HG02840 (cell line): Measurements from ENCODE around the gene AHNAK2.
"Not testable (repeated sequence)": the region's sequence is repeated elsewhere in the genome, so short reads cannot be mapped to it uniquely, and the experiment has no call there.

Experiments used
- ATAC-seq: cut with Tn5 transposase; IDR thresholded peaks from one replicate; pipeline ENCODE4 v1.9.1; 2021; ENCODE audit warnings: mild to moderate bottlenecking, moderate library complexity, moderate number of reproducible peaks; ENCODE audit not compliant: unreplicated experiment, low FRiP score

The AHNAK2 gene

DNA sequence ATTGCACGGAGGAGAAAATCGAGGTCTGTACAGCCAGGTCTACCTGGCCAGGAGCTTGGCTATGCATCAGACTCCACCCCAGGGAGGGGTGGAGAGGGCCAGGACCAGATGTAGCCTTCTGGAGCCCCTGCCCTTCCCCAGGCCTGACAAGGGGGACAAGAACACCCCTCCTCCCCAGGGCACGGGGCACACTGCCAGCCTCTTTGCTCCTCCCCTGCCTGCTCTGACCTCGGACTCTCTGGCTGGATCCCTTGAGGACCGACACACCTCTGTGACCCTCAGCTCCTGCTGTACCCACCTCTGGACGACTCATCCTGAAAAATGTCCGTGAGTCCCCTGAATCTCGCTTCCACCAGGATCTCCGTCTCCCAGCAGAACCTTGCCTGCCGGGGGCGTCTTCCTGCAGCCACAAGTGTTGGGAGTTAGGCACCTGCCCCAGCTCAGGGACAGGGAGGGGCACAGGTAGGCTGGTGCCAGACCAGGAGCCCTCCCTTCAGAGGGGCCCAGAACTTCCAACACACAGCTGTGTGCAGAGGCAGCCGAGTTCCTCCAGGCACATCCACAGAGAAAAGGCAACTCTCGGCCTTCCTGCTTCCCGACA is 21.8 kb downstream of the AHNAK2 start:
- ATAC-seq: no peak

DNA sequence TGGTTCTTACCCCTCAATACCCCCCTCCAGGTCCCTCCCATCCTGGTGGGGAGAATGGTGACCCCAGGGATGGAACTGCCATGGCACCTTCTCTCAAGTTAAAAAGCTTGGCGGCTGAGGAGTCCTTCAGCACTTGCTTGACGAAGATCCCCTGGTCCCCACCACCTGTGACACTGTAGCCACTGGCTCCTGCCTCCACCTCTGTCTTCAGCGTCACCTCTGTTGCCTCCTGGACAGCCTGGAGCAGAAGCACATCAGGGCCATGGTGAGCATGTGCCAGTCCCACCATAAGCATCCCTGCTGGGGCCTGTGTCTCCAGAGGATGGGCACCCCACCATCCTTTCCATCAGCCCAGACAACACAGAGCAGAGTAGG is 22.8 kb downstream of the AHNAK2 start:
- no peak for ATAC-seq

DNA sequence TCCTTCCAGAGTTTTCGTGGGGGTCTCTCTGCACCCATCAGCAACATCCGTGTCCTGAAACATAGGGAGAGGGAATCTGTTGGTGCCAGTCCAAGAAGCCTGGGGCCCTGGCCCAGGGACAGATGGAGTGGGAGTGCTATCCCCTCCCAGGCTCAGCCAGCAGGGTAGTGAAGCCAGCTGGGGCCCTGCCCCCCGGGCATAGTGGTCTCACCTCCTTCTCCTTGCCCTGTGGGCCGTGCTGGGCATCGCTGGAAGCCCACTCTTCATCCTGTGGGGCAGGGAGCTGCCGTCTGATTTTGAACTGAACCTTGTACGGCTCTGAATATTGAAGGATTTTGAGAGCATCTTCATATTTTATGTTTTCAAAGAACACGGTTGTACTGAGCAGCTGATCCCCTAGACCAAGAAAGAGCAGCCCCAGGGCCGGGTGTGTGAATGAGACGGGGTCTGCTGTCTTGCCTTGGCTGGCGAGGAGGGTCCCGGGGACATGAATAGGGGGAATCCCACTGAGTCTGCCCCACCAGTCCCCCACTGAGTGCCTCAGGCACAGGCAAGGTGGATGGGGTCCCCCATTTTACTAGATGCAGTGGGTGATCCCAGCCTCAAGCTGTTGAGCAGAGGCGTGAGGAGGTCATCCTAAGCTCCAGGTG is 23.3 kb downstream of the AHNAK2 start:
- ATAC-seq: no peak

DNA sequence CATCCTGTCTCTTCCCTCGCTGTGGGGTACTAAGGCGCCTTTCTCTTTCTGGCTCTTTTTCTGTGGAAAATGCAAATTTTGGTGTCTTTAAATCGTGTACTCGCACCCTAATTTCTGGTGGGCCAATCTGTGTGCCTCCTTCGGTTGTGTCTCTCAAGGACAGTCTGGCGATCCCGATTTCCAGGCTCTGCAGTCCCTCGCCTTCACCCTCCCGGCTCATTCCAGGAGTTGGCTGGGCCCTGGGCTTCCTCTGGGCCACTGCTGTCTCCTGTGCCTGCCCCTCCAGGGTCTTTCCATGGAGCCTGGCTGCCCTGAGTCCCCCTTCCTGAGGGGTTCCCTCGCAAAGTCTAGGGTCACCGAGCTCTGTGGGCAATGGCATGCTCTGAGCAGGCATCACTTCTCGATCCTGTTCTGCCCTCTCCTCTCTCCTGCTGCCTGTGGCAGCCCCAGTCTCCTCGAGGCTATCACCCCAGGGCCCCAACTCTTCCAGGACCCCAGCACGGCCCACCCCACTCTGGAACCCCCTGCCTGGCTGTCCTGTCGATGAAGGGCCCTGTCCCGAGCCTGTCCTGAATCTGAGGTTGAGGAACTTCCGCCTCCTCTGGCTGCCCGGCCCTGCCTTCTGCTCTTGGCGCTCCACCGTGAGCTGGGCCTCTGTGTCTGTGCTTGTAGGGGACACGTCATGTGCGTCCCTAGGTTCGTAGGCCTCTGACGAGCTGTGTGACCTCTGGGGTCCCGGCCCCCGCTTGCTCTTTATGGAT is 24.1 kb downstream of the AHNAK2 start:
- ATAC-seq: no peak

DNA sequence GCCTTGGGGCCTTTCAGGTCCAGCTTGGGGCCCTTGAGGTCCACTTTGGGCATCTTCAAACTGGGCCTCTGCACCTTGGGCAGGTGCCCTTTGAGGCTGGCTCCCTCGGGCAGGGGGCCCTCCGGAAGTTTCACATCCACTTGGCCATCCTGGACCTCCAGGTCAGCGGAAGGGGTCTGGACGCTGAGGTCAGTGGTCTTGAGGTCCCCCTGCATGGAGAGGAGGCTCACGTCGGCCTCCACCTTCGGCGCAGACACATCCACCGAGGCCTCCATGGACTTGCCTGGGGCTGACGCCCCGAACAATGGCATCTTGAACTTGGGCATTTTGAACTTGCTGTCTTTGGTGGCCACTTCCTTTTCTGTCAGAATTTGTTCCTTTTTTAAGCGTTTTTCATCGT is 25.1 kb downstream of the AHNAK2 start:
- no peak for ATAC-seq

DNA sequence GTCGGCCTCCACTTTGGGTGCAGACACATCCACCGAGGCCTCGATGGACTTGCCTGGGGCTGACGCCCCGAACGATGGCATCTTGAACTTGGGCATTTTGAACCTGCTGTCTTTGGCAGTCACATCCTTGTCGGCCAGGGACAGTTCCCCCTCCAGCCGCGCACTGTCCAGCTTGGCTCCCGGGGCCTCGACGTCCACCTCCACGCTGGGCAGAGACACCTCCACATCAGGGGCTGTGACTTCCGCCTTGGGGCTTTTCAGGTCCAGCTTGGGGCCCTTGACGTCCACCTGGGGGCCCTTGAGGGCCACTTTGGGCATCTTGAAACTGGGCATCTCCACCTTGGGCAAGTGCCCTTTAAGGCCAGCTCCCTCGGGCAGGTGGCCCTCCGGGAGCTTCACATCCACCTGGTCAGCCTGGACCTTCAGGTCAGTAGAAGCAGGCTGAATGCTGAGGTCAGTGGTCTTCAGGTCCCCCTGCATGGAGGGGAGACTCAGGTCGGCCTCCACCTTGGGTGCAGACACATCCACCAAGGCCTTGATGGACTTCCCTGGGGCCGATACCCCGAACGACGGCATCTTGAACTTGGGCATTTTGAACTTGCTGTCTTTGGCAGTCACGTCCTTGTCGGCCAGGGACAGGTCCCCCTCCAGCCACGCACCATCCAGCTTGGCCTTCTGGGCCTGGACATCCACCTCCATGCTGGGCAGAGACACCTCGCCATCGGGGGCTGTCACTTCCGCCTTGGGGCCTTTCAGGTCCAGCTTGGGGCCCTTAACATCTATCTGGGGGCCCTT is 26.1 kb downstream of the AHNAK2 start:
- not testable (repeated sequence) for ATAC-seq

DNA sequence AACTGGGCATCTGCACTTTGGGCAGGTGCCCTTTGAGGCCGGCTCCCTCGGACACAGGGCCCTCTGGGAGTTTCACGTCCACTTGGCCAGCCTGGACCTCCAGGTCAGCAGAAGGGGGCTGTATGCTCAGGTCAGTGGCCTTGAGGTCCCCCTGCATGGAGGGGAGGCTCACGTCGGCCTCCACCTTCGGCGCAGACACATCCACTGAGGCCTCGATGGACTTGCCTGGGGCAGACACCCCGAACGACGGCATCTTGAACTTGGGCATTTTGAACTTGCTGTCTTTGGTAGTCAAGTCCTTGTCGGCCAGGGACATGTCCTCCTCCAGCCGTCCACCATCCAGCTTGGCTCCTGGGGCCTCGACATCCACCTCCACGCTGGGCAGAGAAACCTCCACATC is 27.5 kb downstream of the AHNAK2 start:
- ATAC-seq: not testable (repeated sequence)

DNA sequence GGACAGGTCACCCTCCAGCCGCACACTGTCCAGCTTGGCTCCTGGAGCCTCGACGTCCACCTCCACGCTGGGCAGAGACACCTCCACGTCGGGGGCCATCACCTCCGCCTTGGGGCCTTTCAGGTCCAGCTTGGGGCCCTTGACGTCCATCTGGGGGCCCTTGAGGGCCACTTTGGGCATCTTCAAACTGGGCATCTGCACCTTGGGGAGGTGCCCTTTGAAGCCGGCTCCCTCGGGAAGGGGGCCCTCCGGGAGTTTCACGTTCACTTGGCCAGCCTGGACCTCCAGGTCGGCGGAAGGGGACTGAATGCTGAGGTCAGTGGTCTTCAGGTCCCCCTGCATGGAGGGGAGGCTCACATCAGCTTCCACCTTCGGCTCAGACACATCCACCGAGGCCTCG is 28.2 kb downstream of the AHNAK2 start:
- no peak for ATAC-seq

DNA sequence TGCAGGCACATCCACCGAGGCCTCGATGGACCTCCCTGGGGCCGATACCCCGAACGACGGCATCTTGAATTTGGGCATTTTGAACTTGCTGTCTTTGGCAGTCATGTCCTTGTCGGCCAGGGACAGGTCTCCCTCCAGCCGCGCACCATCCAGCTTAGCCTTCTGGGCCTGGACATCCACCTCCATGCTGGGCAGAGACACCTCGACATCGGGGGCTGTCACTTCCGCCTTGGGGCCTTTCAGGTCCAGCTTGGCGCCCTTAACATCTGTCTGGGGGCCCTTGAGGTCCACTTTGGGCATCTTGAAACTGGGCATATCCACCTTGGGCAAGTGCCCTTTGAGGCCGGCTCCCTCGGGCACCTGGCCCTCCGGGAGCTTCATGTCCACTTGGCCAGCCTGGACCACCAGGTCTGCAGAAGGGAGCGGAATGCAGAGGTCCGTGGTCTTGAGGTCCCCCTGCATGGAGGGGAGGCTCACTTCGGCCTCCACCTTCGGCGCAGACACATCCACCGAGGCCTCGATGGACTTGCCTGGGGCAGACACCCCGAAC is 28.7 kb downstream of the AHNAK2 start:
- not testable (repeated sequence) for ATAC-seq

DNA sequence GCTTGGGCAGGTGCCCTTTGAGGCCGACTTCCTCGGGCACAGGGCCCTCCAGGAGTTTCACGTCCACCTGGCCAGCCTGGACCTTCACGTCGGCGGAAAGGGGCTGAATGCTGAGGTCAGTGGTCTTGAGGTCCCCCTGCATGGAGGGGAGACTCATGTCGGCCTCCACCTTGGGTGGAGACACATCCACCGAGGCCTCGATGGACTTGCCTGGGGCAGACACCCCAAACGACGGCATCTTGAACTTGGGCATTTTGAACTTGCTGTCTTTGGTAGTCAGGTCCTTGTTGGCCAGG is 29.5 kb downstream of the AHNAK2 start:
- ATAC-seq: no peak

DNA sequence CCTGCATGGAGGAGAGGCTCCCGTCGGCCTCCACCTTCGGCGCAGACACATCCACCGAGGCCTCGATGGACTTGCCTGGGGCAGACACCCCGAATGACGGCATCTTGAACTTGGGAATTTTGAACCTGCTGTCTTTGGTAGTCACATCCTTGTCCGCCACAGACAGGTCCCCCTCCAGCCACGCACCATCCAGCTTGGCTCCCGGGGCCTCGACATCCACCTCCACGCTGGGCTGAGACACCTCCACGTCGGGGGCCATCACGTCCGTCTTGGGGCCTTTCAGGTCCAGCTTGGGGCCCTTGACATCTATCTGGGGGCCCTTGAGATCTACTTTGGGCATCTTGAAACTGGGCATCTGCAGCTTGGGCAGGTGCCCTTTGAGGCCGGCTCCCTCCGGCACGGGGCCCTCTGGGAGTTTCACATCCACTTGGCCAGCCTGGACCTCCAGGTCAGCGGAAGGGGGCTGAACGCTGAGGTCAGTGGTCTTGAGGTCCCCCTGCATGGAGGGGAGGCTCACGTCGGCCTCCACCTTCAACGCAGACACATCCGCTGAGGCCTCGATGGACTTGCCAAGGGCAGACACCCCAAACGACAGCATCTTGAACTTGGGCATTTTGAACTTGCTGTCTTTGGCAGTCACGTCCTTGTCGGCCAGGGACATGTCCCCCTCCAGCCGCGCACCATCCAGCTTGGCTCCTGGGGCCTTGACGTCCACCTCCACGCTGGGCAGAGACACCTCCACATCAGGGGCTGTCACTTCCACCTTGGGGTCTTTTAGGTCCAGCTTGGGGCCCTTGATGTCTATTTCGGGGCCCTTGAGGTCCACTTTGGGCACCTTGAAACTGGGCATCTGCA is 30.1 kb downstream of the AHNAK2 start:
- ATAC-seq: not testable (repeated sequence)

DNA sequence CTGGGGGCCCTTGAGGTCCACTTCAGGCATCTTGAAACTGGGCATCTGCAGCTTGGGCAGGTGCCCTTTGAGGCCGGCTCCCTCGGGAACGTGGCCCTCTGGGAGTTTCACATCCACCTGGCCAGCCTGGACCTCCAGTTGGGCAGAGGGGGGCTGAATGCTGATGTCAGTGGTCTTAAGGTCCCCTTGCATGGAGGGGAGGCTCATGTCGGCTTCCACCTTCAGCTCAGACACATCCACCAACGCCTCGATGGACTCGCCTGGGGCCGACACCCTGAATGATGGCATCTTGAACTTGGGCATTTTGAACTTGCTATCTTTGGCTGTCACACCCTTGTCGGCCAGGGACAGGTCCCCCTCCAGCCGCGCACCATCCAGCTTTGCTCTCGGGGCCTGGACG is 31.0 kb downstream of the AHNAK2 start:
- not testable (repeated sequence) for ATAC-seq

DNA sequence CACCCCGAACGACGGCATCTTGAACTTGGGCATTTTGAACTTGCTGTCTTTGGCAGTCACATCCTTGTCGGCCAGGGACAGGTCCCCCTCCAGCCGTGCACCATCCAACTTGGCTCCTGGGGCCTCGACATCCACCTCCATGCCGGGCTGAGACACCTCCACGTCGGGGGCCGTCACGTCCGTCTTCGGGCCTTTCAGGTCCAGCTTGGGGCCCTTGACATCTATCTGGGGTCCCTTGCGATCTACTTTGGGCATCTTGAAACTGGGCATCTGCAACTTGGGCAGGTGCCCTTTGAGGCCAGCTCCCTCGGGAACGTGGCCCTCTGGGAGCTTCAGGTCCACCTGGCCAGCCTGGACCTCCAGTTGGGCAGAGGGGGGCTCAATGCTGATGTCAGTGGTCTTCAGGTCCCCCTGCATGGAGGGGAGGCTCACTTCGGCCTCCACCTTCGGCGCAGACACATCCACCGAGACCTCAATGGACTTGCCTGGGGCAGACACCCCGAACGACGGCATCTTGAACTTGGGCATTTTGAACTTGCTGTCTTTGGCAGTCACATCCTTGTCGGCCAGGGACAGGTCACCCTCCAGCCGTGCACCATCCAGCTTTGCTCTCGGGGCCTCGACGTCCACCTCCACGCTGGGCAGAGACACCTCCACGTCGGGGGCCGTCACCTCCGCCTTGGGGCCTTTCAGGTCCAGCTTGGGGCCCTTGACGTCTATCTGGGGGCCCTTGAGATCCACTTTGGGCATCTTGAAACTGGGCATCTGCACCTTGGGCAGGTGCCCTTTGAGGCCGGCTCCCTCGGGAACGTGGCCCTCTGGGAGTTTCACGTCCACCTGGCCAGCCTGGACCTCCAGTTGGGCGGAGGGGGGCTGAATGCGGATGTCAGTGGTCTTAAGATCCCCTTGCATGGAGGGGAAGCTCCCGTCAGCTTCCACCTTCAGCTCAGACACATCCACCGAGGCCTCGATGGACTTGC is 31.9 kb downstream of the AHNAK2 start:
- ATAC-seq: not testable (repeated sequence)

DNA sequence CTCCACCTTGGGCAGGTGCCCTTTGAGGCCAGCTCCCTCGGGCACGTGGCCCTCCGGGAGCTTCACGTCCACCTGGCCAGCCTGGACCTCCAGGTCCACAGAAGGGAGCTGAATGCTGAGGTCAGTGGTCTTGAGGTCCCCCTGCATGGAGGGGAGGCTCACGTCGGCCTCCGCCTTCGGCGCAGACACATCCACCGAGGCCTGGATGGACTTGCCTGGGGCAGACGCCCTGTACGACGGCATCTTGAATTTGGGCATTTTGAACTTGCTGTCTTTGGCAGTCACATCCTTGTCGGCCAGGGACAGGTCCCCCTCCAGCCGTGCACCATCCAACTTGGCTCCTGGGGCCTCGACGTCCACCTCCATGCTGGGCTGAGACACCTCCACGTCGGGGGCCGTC is 32.9 kb downstream of the AHNAK2 start:
- not testable (repeated sequence) for ATAC-seq

DNA sequence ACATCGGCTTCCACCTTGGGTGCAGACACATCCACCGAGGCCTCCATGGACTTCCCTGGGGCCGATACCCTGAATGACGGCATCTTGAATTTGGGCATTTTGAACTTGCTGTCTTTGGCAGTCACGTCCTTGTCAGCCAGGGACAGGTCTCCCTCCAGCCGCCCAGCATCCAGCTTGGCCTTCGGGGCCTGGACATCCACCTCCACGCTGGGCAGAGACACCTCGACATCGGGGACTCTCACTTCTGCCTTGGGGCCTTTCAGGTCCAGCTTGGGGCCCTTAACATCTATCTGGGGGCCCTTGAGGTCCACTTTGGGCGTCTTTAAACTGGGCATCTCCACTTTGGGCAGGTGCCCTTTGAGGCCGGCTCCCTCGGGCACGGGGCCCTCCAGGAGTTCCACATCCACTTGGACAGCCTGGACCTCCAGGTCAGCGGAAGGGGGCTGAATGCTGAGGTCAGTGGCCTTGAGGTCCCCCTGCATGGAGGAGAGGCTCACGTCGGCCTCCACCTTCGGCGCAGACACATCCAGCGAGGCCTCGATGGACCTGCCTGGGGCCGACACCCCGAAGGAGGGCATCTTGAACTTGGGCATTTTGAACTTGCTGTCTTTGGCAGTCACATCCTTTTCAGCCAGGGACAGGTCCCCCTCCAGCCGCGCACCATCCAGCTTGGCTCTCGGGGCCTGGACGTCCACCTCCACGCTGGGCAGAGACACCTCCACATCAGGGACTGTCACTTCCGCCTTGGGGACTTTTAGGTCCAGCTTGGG is 33.6 kb downstream of the AHNAK2 start:
- not testable (repeated sequence) for ATAC-seq

DNA sequence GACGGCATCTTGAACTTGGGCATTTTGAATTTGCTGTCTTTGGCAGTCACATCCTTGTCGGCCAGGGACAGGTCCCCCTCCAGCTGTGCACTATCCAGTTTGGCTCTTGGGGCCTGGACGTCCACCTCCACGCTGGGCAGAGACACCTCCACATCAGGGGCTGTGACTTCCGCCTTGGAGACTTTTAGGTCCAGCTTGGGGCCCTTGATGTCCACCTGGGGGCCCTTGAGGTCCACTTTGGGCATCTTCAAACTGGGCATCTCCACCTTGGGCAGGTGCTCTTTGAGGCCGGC is 34.2 kb downstream of the AHNAK2 start:
- not testable (repeated sequence) for ATAC-seq

DNA sequence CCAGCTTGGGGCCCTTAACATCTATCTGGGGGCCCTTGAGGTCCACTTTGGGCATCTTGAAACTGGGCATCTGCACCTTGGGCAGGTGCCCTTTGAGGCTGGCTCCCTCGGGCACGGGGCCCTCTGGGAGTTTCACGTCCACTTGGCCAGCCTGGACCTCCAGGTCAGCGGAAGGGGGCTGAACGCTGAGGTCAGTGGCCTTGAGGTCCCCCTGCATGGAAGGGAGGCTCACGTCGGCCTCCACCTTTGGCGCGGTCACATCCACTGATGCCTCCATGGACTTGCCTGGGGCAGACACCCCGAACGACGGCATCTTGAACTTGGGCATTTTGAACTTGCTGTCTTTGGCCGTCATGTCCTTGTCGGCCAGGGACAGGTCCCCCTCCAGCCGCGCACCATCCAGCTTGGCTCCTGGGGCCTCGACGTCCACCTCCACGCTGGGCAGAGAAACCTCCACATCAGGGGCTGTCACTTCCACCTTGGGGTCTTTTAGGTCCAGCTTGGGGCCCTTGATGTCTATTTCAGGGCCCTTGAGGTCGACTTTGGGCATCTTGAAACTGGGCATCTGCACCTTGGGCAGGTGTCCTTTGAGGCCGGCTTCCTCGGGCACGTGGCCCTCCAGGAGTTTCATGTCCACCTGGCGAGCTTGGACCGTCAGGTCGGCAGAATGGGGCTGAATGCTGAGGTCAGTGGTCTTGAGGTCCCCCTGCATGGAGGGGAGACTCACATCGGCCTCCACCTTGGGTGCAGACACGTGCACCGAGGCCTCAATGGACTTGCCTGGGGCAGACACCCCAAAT is 34.8 kb downstream of the AHNAK2 start:
- not testable (repeated sequence) for ATAC-seq
